HepG2 (cell line): ENCODE data around the gene ADAMTS17. TPM values are rescaled to one million over a fixed set of nuclear protein-coding genes. Genes with fewer than 3 reads are reported as not detected.

ENCODE experiments used
- CHD2 ChIP-seq: IDR thresholded peaks from 2 replicates; pipeline ENCODE4 v1.6.1; 2011; ENCODE audit warnings: low read depth, low read length, improper control_type of control experiment
- CREM ChIP-seq, 2 experiments: sonication (generic) in 1 of 2; formaldehyde crosslinking in 1 of 2; IDR thresholded peaks; 2 replicates each; pipeline versions ENCODE4 v1.4.0 to v1.6.1; 2016 to 2020; ENCODE audit warnings: antibody characterized with exemption in 1 of 2, mild to moderate bottlenecking in 1 of 2, missing genetic modification reagents in 1 of 2
- E2F5 ChIP-seq: sonication (generic); formaldehyde crosslinking; conservative IDR thresholded peaks from 2 replicates; pipeline ENCODE4 v1.4.0; 2020; ENCODE audit warnings: missing genetic modification reagents
- ELK4 ChIP-seq: sonication (generic); formaldehyde crosslinking; IDR thresholded peaks from 2 replicates; pipeline ENCODE4 v1.9.0; 2021; ENCODE audit warnings: missing genetic modification reagents, borderline replicate concordance
- FOXK1 ChIP-seq: sonication (generic); formaldehyde crosslinking; IDR thresholded peaks from 2 replicates; pipeline ENCODE4 v1.4.0; 2020; ENCODE audit warnings: low read depth, missing genetic modification reagents, borderline replicate concordance
- HMG20B ChIP-seq: conservative IDR thresholded peaks from 2 replicates; pipeline ENCODE4 v1.6.1; 2016; ENCODE audit warnings: missing genetic modification reagents, missing compliant biosample characterization
- KDM2A ChIP-seq: sonication (generic); formaldehyde crosslinking; IDR thresholded peaks from 2 replicates; pipeline ENCODE4 v1.4.0; 2020; ENCODE audit warnings: low read depth, missing genetic modification reagents, borderline replicate concordance
- MLLT10 ChIP-seq: sonication (generic); formaldehyde crosslinking; IDR thresholded peaks from 2 replicates; pipeline ENCODE4 v1.4.0; 2020; ENCODE audit warnings: missing genetic modification reagents
- NCOR1 ChIP-seq: fragments of 200-600 bp; sonication (generic); IDR thresholded peaks from 2 replicates; pipeline ENCODE4 v1.7.0; 2017; ENCODE audit warnings: antibody characterized with exemption, low read length, borderline replicate concordance
- THAP11 ChIP-seq: IDR thresholded peaks from 2 replicates; pipeline ENCODE4 v1.6.1; 2016; ENCODE audit warnings: missing biosample characterization, missing genetic modification reagents
- ZBTB1 ChIP-seq: sonication (generic); formaldehyde crosslinking; IDR thresholded peaks from 2 replicates; pipeline ENCODE4 v1.4.0; 2020; ENCODE audit warnings: missing genetic modification reagents, borderline replicate concordance
- ZBTB39 ChIP-seq: sonication (generic); formaldehyde crosslinking; IDR thresholded peaks from 2 replicates; pipeline ENCODE4 v1.5.0; 2020; ENCODE audit warnings: missing genetic modification reagents
- ZFX ChIP-seq: sonication (generic); formaldehyde crosslinking; IDR thresholded peaks from 2 replicates; pipeline ENCODE4 v1.4.0; 2020; ENCODE audit warnings: mild to moderate bottlenecking, low read depth, missing genetic modification reagents, moderate library complexity
- ZNF136 ChIP-seq: sonication (generic); formaldehyde crosslinking; IDR thresholded peaks from 2 replicates; pipeline ENCODE4 v1.8.1; 2022; ENCODE audit warnings: low read depth, mild to moderate bottlenecking, moderate library complexity, missing genetic modification reagents
- ZNF343 ChIP-seq: sonication (generic); formaldehyde crosslinking; IDR thresholded peaks from 2 replicates; pipeline ENCODE4 v1.4.0; 2020; ENCODE audit warnings: mild to moderate bottlenecking, missing genetic modification reagents
- ZNF367 ChIP-seq: sonication (generic); formaldehyde crosslinking; IDR thresholded peaks from 2 replicates; pipeline ENCODE4 v1.4.0; 2020; ENCODE audit warnings: missing genetic modification reagents, borderline replicate concordance
- ZNF446 ChIP-seq: sonication (generic); formaldehyde crosslinking; IDR thresholded peaks from 2 replicates; pipeline ENCODE4 v1.5.0; 2020; ENCODE audit warnings: mild to moderate bottlenecking, missing genetic modification reagents
- ZNF547 ChIP-seq: sonication (generic); formaldehyde crosslinking; IDR thresholded peaks from 2 replicates; pipeline ENCODE4 v1.5.1; 2020; ENCODE audit warnings: mild to moderate bottlenecking, missing genetic modification reagents
- ZNF558 ChIP-seq: sonication (generic); formaldehyde crosslinking; IDR thresholded peaks from 2 replicates; pipeline ENCODE4 v1.9.0; 2022; ENCODE audit warnings: mild to moderate bottlenecking, missing genetic modification reagents, borderline replicate concordance
- ZNF576 ChIP-seq: sonication (generic); formaldehyde crosslinking; IDR thresholded peaks from 2 replicates; pipeline ENCODE4 v1.4.0; 2020; ENCODE audit warnings: mild to moderate bottlenecking, missing genetic modification reagents
- ZNF710 ChIP-seq: sonication (generic); formaldehyde crosslinking; IDR thresholded peaks from 2 replicates; pipeline ENCODE4 v1.5.0; 2020; ENCODE audit warnings: mild to moderate bottlenecking, missing genetic modification reagents, borderline replicate concordance
- ZNF746 ChIP-seq: sonication (generic); formaldehyde crosslinking; IDR thresholded peaks from 2 replicates; pipeline ENCODE4 v1.8.0; 2022; ENCODE audit warnings: mild to moderate bottlenecking, missing genetic modification reagents
- polyA plus RNA-seq, 8 experiments: library from polyadenylated mRNA; depleted of rRNA in 3 of 8; stranded (reverse) in 7 of 8; unstranded in 1 of 8; fragments of >200 nt; fragmentation: Illumina TruSeq in 4 of 8; extraction: Trizol in 4 of 8; gene quantifications; 2 replicates each; pipeline versions ENCODE4 v1.2.1 to v1.2.3, GENCODE V29; 2011 to 2016; ENCODE audit warnings: low read depth in 4 of 8, missing spikeins in 1 of 8, mixed read lengths in 1 of 8; ENCODE audit not compliant: insufficient read depth in 1 of 8
- total RNA-seq, 5 experiments: library from RNA; depleted of rRNA; stranded (reverse); fragments of >200 nt; fragmentation: Illumina TruSeq; extraction: Trizol; gene quantifications; 2 replicates each; pipeline ENCODE4 v1.2.3, GENCODE V29; 2016; ENCODE audit warnings: low read depth in 1 of 5

The ADAMTS17 gene
- total and polyA plus RNA-seq, 2 of the 13 experiments (the other 11 are each of a cell fraction or from before 2014, with no cell fraction given): 0.02 to 0.04 TPM

- TF ChIP-seq ZBTB39 (peak; percentile 65; the same call in 1 of the 2 replicates), ZNF710 (CRISPR knock-in tag) (no peak), ZNF576 (CRISPR knock-in tag) (no peak), ELK4 (CRISPR knock-in tag) (no peak), ZNF343 (CRISPR knock-in tag) (no peak), MLLT10 (CRISPR knock-in tag) (no peak), HMG20B (0 out of 2 replicates have a peak, but pooled peaks have one; percentile 41), ZNF446 (no peak), ZBTB1 (no peak), THAP11 (CRISPR knock-in tag) (peak; percentile 72), ZNF136 (no peak; the same call in 1 of the 2 replicates), FOXK1 (CRISPR knock-in tag) (peak; percentile 85; the same call in 1 of the 2 replicates), ZNF547 (CRISPR knock-in tag) (peak; percentile 41; the same call in 1 of the 2 replicates), E2F5 (CRISPR knock-in tag) (no peak), CREM (IDR thresholded peaks at IDR 0.05) (peak; percentile 57; the same call in 1 of the 2 replicates), CREM (CRISPR knock-in tag; IDR thresholded peaks at IDR 0.05) (no peak), KDM2A (CRISPR knock-in tag) (peak; percentile 13; the same call in 1 of the 2 replicates), CHD2 (no peak), ZNF558 (CRISPR knock-in tag) (no peak), ZNF746 (0 out of 2 replicates have a peak, but pooled peaks have one; percentile 21), NCOR1 (0 out of 2 replicates have a peak, but pooled peaks have one; percentile 58), ZFX (peak; percentile 8; the same call in 1 of the 2 replicates), ZNF367 (no peak)
Measured at GRCh38 chr15:100350434-100351226, 8.9 kb upstream of the ADAMTS17 start (continued).
